Measurements from ENCODE around the gene TRIM50.

- no peak for TF ChIP-seq CTCF (conservative IDR thresholded peaks at IDR 0.05; ENCODE audit: low read length)
- no peak for TF ChIP-seq EZH2phosphoT487 (IDR thresholded peaks at IDR 0.05; ENCODE audit: borderline replicate concordance)
Observed at GRCh38 chr7:73356159-73356558, 28.3 kb upstream of the TRIM50 start.
